K562 (cell line): Measurements from ENCODE around the gene FAM83E. TPM values are rescaled to one million over a fixed set of nuclear protein-coding genes. Genes with fewer than 3 reads are reported as not detected.
A peak's percentile ranks its signal among the peaks of the same experiment; 100 is the strongest.

Experiments
- EP400 ChIP-seq: fragments of 450-650 bp; IDR thresholded peaks from 2 replicates; pipeline ENCODE4 v1.6.1; 2017; ENCODE audit warnings: antibody characterized with exemption, mild to moderate bottlenecking, moderate library complexity
- HCFC1 ChIP-seq: IDR thresholded peaks from 2 replicates; pipeline ENCODE4 v1.6.1; 2012; ENCODE audit warnings: low read depth, low read length, improper control_type of control experiment
- MCM2 ChIP-seq: fragments of 450-650 bp; IDR thresholded peaks from 2 replicates; pipeline ENCODE4 v1.6.1; 2017; ENCODE audit warnings: low read depth, mild to moderate bottlenecking
- NCOA6 ChIP-seq: fragments of 450-650 bp; IDR thresholded peaks from 2 replicates; pipeline ENCODE4 v1.6.1; 2017; ENCODE audit warnings: mild to moderate bottlenecking
- ZFP1 ChIP-seq: fragments of 450-650 bp; formaldehyde crosslinking; IDR thresholded peaks from 2 replicates; pipeline ENCODE4 v1.4.0; 2020; ENCODE audit warnings: mild to moderate bottlenecking, mixed read lengths
- polyA plus RNA-seq, 8 experiments: library from polyadenylated mRNA; depleted of rRNA in 4 of 8; stranded (reverse) in 5 of 8; unstranded in 3 of 8; fragments of >200 nt; fragmentation: Nextera tagmentation in 2 of 8; fragmentation: Illumina TruSeq in 1 of 8; extraction: Ambion mirVana in 2 of 8; extraction: Trizol in 1 of 8; gene quantifications; 2 replicates each; pipeline versions ENCODE4 v1.2.1 to v1.2.3, GENCODE V29; 2011 to 2014; ENCODE audit warnings: inconsistent platforms in 1 of 8, missing spikeins in 1 of 8
- total RNA-seq, 7 experiments: library from RNA; depleted of rRNA in 6 of 7; stranded (reverse); fragments of >200 nt in 6 of 7; fragmentation: Illumina TruSeq in 2 of 7; extraction: Trizol in 2 of 7; gene quantifications; 2 replicates each; pipeline versions ENCODE4 v1.2.1 to v1.2.3, GENCODE V29; 2011 to 2021; ENCODE audit warnings: low replicate concordance in 1 of 7
- TF ChIP-seq, protein P1 (sequence below): fragments of 200-600 bp; sonication (generic); IDR thresholded peaks from one replicate; pipeline ENCODE4 v1.6.1; 2012; ENCODE audit warnings: mild to moderate bottlenecking, low read depth, low read length, inconsistent platforms
- TF ChIP-seq, protein P2 (sequence below): sonication (generic); formaldehyde crosslinking; IDR thresholded peaks from 2 replicates; pipeline ENCODE4 v1.8.1; 2022; ENCODE audit warnings: missing genetic modification reagents
- TF ChIP-seq, protein P3 (sequence below): sonication (generic); formaldehyde crosslinking; IDR thresholded peaks from 2 replicates; pipeline ENCODE4 v1.9.0; 2022; ENCODE audit warnings: mild to moderate bottlenecking, missing genetic modification reagents

Gene FAM83E
- total and polyA plus RNA-seq, 9 of the 15 experiments (the other 6 are each of a cell fraction or from before 2014, with no cell fraction given), result 0.15 to 0.87 (median 0.29) TPM; not detected in 4

DNA sequence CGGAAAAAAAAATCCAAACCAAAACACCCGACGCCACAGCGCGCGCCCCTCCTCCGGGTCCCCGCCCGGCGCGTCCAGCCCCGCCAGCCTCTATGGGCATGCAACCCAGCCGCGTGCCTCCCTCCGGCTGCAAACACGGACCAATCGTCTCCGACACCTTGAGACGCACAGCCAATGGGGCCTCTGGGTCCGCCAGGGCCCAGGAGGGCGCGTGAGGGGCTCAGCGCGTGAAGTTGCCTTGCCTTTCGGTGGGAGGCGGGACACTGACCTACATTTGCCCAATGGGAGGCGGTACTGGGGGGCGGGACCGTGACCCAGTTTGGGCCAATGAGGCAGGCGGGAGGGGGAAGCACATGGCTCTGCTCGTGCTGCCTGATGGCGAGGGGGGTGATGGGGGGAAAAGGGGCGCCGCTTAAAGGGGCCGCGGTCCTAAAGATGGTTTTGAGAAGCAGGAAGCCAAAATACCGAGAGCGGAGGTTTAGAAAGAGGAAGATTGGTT, 22.6 kb upstream of the FAM83E start (continued):
- TF ChIP-seq, protein P1, sequence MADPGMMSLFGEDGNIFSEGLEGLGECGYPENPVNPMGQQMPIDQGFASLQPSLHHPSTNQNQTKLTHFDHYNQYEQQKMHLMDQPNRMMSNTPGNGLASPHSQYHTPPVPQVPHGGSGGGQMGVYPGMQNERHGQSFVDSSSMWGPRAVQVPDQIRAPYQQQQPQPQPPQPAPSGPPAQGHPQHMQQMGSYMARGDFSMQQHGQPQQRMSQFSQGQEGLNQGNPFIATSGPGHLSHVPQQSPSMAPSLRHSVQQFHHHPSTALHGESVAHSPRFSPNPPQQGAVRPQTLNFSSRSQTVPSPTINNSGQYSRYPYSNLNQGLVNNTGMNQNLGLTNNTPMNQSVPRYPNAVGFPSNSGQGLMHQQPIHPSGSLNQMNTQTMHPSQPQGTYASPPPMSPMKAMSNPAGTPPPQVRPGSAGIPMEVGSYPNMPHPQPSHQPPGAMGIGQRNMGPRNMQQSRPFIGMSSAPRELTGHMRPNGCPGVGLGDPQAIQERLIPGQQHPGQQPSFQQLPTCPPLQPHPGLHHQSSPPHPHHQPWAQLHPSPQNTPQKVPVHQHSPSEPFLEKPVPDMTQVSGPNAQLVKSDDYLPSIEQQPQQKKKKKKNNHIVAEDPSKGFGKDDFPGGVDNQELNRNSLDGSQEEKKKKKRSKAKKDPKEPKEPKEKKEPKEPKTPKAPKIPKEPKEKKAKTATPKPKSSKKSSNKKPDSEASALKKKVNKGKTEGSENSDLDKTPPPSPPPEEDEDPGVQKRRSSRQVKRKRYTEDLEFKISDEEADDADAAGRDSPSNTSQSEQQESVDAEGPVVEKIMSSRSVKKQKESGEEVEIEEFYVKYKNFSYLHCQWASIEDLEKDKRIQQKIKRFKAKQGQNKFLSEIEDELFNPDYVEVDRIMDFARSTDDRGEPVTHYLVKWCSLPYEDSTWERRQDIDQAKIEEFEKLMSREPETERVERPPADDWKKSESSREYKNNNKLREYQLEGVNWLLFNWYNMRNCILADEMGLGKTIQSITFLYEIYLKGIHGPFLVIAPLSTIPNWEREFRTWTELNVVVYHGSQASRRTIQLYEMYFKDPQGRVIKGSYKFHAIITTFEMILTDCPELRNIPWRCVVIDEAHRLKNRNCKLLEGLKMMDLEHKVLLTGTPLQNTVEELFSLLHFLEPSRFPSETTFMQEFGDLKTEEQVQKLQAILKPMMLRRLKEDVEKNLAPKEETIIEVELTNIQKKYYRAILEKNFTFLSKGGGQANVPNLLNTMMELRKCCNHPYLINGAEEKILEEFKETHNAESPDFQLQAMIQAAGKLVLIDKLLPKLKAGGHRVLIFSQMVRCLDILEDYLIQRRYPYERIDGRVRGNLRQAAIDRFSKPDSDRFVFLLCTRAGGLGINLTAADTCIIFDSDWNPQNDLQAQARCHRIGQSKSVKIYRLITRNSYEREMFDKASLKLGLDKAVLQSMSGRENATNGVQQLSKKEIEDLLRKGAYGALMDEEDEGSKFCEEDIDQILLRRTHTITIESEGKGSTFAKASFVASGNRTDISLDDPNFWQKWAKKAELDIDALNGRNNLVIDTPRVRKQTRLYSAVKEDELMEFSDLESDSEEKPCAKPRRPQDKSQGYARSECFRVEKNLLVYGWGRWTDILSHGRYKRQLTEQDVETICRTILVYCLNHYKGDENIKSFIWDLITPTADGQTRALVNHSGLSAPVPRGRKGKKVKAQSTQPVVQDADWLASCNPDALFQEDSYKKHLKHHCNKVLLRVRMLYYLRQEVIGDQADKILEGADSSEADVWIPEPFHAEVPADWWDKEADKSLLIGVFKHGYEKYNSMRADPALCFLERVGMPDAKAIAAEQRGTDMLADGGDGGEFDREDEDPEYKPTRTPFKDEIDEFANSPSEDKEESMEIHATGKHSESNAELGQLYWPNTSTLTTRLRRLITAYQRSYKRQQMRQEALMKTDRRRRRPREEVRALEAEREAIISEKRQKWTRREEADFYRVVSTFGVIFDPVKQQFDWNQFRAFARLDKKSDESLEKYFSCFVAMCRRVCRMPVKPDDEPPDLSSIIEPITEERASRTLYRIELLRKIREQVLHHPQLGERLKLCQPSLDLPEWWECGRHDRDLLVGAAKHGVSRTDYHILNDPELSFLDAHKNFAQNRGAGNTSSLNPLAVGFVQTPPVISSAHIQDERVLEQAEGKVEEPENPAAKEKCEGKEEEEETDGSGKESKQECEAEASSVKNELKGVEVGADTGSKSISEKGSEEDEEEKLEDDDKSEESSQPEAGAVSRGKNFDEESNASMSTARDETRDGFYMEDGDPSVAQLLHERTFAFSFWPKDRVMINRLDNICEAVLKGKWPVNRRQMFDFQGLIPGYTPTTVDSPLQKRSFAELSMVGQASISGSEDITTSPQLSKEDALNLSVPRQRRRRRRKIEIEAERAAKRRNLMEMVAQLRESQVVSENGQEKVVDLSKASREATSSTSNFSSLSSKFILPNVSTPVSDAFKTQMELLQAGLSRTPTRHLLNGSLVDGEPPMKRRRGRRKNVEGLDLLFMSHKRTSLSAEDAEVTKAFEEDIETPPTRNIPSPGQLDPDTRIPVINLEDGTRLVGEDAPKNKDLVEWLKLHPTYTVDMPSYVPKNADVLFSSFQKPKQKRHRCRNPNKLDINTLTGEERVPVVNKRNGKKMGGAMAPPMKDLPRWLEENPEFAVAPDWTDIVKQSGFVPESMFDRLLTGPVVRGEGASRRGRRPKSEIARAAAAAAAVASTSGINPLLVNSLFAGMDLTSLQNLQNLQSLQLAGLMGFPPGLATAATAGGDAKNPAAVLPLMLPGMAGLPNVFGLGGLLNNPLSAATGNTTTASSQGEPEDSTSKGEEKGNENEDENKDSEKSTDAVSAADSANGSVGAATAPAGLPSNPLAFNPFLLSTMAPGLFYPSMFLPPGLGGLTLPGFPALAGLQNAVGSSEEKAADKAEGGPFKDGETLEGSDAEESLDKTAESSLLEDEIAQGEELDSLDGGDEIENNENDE, result no peak
- TF ChIP-seq MCM2 (no peak), EP400 (peak; percentile 89), NCOA6 (no peak), ZFP1 (CRISPR knock-in tag) (no peak), HCFC1 (peak; percentile 60)
- TF ChIP-seq, protein P2, sequence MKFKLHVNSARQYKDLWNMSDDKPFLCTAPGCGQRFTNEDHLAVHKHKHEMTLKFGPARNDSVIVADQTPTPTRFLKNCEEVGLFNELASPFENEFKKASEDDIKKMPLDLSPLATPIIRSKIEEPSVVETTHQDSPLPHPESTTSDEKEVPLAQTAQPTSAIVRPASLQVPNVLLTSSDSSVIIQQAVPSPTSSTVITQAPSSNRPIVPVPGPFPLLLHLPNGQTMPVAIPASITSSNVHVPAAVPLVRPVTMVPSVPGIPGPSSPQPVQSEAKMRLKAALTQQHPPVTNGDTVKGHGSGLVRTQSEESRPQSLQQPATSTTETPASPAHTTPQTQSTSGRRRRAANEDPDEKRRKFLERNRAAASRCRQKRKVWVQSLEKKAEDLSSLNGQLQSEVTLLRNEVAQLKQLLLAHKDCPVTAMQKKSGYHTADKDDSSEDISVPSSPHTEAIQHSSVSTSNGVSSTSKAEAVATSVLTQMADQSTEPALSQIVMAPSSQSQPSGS, result no peak
- TF ChIP-seq, protein P3, sequence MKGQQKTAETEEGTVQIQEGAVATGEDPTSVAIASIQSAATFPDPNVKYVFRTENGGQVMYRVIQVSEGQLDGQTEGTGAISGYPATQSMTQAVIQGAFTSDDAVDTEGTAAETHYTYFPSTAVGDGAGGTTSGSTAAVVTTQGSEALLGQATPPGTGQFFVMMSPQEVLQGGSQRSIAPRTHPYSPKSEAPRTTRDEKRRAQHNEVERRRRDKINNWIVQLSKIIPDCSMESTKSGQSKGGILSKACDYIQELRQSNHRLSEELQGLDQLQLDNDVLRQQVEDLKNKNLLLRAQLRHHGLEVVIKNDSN (CRISPR knock-in tag), result peak; percentile 93
